ENCODE results near the gene OR3A2. TPM values are rescaled to one million over a fixed set of nuclear protein-coding genes. Genes with fewer than 3 reads are reported as not detected.
"Not testable (repeated sequence)": the region's sequence is repeated elsewhere in the genome, so short reads cannot be mapped to it uniquely, and the experiment has no call there.

OR3A2 gene
- total and polyA plus RNA-seq, 2 of the 13 experiments (the other 11 are each of a cell fraction or from before 2014, with no cell fraction given) = not detected

GRCh38 chr17:3295632-3296031 is 90.5 kb downstream of the OR3A2 start:
- CTCF ChIA-PET (ENCODE audit: low intra/inter-chr PET ratio, low total read pairs) = no interaction called here
- in situ Hi-C loops (cut with HindIII; ENCODE audit: extremely low pct_ligation_motif_present, low pct_unique_long_range_greater_than_20kb) (no loop called here), intact Hi-C loops (cut with micrococcal nuclease; ENCODE audit: unreplicated experiment) (no loop called here)
- Histone ChIP-seq H3K27ac (ENCODE audit: extremely low read length, insufficient read depth, low read length) (no peak overlapping the region), H3K4me3 (replicated peaks in 1 of 3; ENCODE audit: insufficient read depth in 1 of 3, low read depth in 2 of 3, low read length in 3 of 3) (no peak overlapping the region), H3K4me1 (ENCODE audit: insufficient read depth, low read length) (no peaks in the 10 kb centered on the region), H3K36me3 (replicated peaks in 1 of 2; ENCODE audit: control insufficient read depth in 1 of 2, insufficient read depth in 2 of 2, low read length in 2 of 2) (no peaks in the 10 kb centered on the region), H4K20me1 (ENCODE audit: insufficient read depth, low read length) (no peaks in the 10 kb centered on the region), H3K9ac (ENCODE audit: insufficient read depth, low read depth, low read length) (no peak overlapping the region), H2AFZ (ENCODE audit: low read length) (no peak overlapping the region), H3K79me2 (ENCODE audit: insufficient read depth, low read length) (no peaks in the 10 kb centered on the region), H3K9me3 (ENCODE audit: low read length) (no peaks in the 10 kb centered on the region), H3K27me3 (ENCODE audit: control insufficient read depth in 1 of 2, insufficient read depth in 2 of 2, low read length in 2 of 2) (peaks cover 0 to 2% of the 10 kb centered on the region in 2 experiments; a peak in 2 of 5 replicates), H3K4me2 (ENCODE audit: low read depth, low read length) (no peak overlapping the region)
- POLR2A ChIA-PET = no interaction called here
- FAIRE-seq (no peak), DNase-seq (ENCODE audit: low spot score) (no peak), ATAC-seq (no peak)
- BruUV-seq (replicated peaks) = no TSS peak
- TF ChIP-seq JDP2 (CRISPR knock-in tag; IDR thresholded peaks at IDR 0.05; ENCODE audit: borderline replicate concordance) = no peak
- no peak for TF ChIP-seq SP2 (CRISPR knock-in tag; IDR thresholded peaks at IDR 0.05)
- TF ChIP-seq EED (CRISPR knock-in tag; IDR thresholded peaks at IDR 0.05) = no peak
- WGBS (ENCODE audit: low lambda C conversion rate) = 3% methylated on average over 4 of the region's 4 CpGs

- H3K27ac ChIP-seq (ENCODE audit: extremely low read length, insufficient read depth, low read length); ATAC-seq; H3K27me3 ChIP-seq (ENCODE audit: control insufficient read depth in 1 of 2, insufficient read depth in 2 of 2, low read length in 2 of 2); intact Hi-C loops (cut with micrococcal nuclease; ENCODE audit: unreplicated experiment); DNase-seq (ENCODE audit: low spot score); H3K4me2 ChIP-seq (ENCODE audit: low read depth, low read length); H3K9me3 ChIP-seq (ENCODE audit: low read length); H3K4me3 ChIP-seq (replicated peaks in 1 of 3; ENCODE audit: insufficient read depth in 1 of 3, low read depth in 2 of 3, low read length in 3 of 3); H4K20me1 ChIP-seq (ENCODE audit: insufficient read depth, low read length); H3K9ac ChIP-seq (ENCODE audit: insufficient read depth, low read depth, low read length); H3K36me3 ChIP-seq (replicated peaks in 1 of 2; ENCODE audit: control insufficient read depth in 1 of 2, insufficient read depth in 2 of 2, low read length in 2 of 2); in situ Hi-C loops (cut with HindIII; ENCODE audit: extremely low pct_ligation_motif_present, low pct_unique_long_range_greater_than_20kb); CTCF ChIA-PET (ENCODE audit: low intra/inter-chr PET ratio, low total read pairs); H3K4me1 ChIP-seq (ENCODE audit: insufficient read depth, low read length); BruUV-seq (replicated peaks); H3K79me2 ChIP-seq (ENCODE audit: insufficient read depth, low read length); FAIRE-seq; H2AFZ ChIP-seq (ENCODE audit: low read length); POLR2A ChIA-PET: not testable (repeated sequence)
- WGBS (ENCODE audit: low lambda C conversion rate) = 5% methylated on average over 1 of the region's 1 CpG
Measured at GRCh38 chr17:3293548-3293947, 92.6 kb downstream of the OR3A2 start.
